ENCODE data around the gene MRPL9.
A peak's percentile ranks its signal among the peaks of the same experiment; 100 is the strongest.

MRPL9 gene

DNA sequence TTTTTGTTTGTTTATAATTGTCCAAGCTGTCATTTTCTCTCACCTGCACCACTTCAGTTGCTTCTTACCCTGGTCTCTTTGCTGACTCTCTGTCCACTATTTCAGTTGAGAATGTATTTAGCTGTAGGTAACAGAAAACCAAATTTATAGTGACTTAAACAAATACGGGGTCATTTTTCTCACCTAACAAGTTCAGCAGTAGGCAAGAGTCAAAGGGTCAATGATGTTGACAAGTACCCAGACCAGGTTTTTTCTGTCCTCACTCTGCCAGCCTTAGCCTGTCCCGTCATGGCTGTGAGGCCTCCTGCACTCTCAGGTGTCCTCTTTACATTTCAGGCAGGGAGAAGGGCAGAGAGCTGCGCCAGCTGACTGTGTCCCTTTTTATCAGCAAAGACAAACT lies 30.2 kb downstream of the MRPL9 start:
- no peak for DNase-seq (ENCODE audit: low spot score)

DNA sequence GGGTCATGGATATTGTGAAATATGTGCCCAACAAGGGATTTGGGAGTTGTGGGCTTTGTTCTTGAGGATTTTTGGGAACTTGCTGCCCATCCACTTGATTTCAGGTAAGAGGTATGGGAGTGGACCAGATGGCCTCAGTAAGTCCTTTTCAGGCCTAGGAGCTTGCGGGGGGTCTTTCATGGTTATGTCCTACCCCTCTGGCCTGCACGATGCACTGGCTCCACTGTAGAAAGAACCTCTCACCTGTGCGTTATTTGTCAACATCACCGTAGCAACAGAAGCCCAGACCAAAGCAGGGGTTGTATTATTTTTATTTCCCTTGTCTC lies 33.4 kb downstream of the MRPL9 start:
- DNase-seq (ENCODE audit: low spot score): no peak

DNA sequence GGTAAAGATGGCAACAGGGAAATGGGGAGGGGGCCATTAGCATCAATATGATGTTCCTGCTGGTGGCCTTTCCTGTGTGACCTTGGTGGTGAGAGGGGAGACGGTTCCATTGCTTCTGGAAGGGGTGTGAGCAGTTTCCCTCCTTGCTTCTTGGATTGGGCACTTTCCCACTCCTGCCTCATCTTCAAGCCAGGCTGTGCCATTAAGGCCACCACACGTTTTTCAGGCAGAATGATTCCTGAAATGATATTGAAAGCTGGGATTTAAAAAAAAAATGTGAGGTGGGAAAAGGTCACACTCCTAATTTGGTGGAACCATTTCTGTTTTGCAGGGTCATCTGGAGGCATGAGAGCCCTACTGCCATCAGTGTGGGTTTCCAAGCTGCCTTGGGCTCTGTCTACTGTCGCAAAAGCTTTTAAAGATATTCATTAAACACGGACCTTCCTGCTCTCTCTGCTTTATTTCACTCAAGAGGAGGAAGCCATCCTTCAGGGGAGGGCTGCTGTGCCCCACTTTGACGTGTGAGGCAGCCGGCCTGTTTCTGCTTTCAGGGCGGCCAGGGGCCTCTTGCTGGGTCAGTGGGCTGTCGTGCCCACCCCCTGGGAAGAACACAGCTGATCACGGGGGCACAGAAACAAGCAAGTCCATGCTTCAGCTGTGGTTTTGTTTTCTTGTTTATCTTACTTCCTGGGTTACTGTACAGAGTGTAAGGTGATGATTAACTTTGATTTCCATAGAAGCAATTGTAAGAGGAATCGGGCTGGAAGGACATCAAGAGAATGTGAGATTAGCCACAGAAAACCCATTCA lies 33.9 kb downstream of the MRPL9 start:
- DNase-seq (ENCODE audit: low spot score): no peak

DNA sequence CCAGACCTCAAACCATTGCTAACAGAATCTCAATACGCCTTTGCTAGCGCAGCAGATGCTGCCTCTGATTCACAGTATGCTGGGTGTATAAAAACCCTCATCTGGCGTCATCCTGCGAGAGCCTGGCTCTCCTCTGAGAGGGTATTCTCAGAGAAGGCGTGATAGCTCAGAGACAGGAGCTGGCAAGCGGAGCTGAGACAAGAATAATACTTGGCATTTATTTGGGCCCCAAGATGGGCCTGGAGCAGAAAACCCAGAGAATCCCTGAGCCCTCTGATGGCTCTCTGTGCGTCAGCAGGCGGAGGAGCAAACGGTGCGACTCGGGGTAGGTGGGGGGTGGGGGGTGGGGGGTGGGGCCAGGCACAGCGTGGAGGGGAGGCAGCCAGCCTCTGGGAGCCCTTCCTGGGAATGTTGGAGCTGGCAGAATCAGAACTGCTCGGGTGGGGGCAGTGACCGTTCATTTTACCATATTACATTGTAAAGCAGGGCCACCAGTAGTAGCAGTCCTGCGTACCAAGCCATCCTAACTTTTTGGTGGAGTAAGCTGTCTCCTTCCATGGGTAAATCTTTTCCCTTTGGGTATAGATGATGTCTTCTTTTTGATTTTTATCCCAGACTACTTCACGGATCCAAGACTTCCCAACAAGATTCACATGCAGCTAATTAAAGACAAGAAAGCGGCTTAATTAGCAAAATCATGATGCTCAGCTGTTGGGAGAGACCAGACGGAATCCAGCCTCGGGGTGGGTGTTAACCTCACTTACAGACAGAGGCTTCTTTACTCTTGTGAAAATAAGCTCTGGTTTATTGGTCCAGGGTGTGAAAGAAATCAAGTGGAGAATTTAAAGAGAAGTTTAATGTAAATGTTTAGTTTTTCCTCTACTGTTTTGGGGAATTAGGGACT lies 34.9 kb downstream of the MRPL9 start:
- DNase-seq (ENCODE audit: low spot score): peak; percentile 57

DNA sequence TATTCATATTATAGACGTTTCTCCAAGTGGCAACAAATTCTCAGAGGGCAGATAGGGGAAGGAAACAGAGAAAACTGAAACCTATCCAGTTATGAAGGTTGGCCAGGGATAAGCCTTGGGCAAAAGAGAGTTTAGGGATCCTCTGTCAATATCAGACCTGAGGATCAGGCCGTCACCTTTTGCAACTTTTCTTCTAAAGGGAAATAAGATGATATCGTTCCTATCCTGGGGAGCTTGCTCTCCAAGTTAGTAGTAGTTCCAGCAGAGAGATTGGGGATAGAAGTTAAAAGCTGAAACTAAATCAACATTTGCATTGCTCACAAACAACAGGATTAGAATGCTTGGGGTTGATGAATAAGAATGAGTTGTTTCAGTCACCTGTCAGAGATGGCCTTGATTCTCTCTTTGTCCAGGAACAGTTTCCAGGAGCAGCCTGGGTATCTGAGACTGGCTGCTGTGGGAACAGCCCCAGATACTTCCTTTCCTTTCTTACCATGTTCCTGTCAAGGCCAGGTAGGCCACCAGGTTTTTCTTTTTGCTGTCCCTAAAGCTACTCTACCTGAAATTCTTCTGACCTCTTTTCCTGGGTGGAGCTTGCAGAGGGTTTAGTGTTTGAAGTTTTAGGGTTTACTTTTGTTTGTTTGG lies 39.4 kb downstream of the MRPL9 start:
- no peak for DNase-seq (ENCODE audit: low spot score)

DNA sequence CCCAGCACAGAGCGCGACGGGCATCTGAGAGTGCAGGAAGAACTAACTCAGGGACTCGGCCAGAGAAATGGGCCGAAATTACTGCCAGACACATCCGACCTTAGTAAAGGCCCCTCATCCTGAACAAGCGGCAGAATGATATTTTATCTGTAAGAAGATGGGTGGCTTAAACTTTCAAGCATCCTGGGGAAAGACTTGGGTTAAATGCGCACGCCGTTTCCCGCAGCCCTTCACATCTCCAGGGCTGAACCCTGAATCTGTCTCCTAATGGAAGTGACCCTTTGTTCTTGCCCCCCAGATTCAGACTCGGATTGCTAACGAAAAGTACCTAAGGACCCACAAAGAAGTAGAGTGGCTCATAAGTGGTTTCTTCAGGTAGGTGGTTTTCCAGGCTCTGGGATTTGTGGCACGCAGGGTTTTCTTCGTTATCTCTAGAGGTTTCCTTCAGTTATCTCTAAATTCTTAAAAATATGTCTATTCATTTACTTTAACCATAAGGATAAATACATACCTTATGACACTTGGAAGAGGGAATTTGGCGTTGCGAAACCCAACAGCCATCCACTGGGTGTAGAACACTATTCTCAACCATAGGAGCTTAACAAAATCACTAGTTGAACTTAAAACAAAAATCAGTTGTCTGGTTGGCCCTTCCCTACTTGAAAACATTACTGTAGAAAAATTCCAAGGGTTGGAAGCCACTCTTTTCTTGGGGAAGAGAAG lies 41.3 kb downstream of the MRPL9 start:
- no peak for DNase-seq (ENCODE audit: low spot score)

DNA sequence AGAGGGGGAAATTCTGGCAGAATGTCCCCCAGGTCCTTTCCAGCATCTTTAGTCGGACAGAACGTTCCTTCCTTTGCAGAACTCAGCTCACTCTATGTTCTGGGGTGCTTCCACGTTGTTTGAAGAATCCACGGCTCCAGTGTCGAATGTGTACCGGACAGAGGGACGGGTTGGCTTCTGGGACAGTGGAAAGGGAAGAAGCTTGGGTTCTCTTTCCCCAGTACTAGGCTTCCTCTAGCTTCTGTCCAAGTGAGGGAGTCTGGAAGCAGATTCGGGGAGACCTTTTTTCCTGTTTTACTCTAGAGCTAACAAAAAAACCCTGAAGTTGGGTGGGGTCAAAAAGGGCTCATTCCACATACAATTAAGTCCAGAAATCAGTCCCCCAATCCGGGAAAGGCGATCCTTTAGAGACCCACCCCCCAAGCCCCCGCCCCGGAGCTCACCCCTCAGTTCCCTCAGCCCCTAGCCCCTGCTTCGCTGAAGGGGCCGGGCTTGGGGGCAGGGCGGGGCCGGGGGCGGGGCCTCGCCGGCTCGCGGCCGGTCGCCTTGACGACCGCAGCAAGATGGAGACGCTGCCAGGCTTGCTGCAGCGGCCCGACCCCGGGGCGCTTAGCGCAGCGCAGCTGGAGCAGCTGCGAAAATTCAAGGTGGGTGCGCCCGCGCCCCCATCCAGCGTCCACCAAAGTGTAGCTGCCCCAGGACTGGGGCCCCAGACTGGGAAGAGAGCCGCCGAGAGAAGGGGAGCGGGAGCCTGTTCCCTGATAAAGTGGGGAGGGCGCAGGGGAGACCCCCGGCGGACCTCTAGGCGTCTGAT lies 42.1 kb downstream of the MRPL9 start, which contains the start of gene RIIAD1:
TSS of gene RIIAD1 (plus strand) at position 549 of the 814 bp plus-strand sequence. CDS start at position 564, 15 bp downstream.
- DNase-seq (ENCODE audit: low spot score): peak; percentile 81

DNA sequence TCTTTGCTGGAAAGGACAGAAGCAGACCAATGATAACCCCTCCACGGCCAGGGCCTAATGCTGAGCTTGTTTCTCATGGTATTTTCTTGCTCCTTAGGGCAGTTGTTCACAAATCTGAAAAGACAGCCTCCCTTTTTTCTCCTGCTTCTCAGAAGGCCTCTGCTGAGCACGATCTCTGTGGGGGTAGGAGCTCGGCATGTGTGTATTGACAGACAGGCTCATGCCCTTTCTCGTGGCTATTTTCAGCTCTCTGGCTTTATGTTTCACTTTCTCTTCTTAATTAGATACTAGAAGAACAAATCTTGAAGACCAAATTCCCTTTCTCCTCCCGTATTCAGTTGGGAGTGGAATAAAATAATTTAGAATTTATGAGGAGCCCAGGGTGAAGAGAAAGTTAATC lies 42.7 kb downstream of the MRPL9 start:
- peak; percentile 25 for DNase-seq (ENCODE audit: low spot score)

DNA sequence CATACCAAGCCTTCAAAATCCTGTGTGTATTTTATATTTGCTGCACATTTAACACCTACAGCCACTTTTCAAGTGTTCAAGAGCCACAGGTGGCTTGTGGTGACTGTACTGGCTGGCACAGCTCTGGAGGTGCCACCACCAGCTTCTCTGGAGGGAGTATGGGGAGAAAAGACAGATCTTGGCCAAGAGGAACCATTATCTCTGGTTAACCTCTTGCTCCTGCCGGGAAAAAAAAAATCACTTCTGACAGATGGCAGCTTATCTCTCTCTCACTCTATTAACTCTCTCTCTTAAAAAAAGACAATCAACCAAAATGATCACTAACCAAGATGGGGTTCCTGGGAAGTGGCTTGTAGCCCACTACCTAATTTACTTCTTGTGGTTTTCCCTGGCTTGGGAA lies 43.2 kb downstream of the MRPL9 start:
- DNase-seq (ENCODE audit: low spot score): no peak

DNA sequence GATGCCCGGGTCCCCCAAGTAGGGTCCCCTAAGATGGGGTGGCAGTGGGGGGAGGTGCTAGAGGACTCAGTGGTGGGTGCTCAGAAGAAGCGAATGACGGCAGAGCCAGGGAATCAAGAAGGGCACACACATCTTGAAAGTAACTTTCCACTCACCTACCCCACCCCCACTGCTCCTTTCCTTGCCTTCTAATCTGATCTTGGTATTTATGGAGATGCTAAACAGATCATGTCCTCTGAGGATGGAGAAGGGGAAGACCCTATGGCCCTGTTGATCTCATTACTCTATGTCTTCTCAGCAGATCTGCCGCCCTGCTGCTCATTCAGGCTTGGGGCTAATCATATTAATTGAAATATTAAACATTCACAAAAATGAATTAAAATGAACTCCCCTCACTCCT lies 44.6 kb downstream of the MRPL9 start:
- DNase-seq (ENCODE audit: low spot score): no peak

DNA sequence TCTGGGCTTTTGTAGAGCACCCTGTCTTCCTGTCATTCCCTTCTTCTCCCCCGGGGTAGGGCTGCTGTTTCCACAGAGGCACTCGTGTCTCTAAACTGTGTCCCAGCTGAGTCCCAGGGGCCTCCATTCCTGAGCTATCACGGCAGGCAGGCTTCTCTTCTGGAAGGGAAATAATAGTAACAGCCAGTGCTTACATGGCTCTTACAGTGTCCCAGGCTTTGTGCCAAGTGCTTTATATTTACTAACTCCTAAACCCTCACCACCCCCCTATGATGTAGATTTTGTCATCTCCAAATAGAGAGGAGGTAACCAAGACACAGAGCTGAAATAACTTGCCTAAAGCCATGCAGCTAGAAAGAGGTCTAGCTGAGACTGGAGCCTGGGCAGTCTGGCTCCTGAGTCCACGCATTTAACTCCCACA lies 45.3 kb downstream of the MRPL9 start:
- no peak for DNase-seq (ENCODE audit: low spot score)

DNA sequence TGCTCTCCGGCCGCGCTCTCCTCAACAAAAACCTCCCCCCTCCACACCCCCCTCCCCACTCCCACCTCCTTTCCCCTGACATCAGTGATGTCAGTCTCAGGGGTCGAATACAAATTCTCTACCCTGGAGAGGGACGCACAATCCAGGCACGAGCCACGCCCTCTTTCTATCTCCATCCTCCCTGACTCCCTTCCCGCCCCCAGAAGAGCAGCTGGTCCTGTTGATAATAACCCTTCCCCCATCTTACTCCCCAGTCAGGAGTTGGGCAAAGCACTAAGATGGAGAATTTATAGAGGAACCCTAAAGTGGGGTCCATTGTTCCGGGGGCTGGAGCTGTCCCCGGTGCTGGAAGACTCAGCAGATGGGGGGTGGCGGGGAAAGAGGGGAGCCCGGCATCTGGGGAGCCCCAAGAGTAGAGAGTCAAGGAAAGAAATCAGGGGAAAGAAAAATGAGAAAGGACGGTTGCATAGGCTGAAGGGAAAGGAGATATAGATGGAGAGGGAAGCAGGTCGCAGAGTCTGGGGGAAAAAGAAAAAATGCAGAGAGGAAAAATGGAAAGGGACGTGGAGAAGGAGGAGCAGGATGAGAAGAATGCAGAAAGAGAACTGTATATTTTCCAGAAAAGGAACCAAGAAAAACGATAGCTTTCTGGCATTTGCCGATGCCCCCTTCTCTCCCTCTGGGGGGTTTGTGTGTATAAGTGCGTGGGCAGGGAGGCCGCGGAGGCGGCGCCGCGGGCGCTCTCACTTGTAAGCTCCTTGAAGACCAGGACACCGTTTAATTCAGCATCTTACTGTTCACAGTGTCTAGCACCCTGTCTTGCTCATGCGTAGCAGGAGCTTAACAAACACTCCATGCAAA lies 46.3 kb downstream of the MRPL9 start, which contains the start of gene CELF3:
TSS of gene CELF3 (minus strand) at position 33 of the 861 bp plus-strand sequence. CDS start 783 bp downstream, outside the sequence.
- no peak for DNase-seq (ENCODE audit: low spot score)

DNA sequence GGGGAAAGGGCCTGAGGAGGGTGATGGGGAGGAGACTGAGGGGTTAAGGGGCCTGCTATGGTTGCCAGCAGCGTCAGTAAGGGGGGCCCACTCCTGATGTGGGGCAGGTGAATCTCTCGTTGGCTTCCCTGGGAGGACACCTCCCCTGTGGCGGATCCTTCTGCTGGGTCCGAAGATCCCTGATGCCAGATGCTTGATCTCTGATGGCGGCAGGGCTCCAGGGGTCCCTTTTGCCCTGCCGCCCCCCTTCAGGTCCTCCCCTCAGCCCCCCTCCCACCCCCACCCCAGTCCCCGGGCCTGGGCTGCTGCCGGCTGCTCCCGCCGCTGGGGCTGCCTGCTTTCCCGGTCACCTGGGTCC lies 46.9 kb downstream of the MRPL9 start:
- no peak for DNase-seq (ENCODE audit: low spot score)

DNA sequence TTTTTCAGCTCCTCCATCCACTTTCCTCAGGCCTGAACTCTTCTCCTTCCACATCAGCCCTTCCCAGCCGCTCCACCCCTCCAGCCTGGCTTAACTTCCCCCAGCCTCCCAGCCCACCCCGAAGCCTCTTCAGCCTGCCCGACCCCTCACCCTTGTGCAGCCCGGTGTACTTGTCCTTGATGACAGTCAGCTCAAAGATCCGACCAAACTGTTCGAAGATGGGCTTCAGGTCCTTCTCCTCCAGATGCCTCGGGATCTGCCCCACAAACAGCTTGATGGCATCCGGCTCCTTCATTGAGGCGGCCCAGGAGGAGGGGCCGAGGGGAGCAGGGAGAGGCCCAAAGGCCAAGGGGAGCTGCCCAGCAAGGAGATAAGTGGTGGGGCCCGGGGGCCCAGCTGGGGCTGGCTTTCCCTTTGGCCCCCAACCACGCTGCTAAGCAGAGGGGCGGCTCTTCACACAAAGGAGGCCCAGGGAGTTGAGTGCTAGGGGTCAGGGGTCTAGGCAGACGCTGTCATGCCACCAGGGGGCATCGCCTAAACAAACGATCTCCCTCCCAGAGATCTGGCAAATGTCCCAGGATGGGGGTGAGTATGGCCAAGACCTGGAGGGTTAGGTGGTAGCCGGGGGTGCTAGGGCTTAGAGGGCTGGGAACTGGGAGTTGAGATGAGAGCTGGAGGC lies 47.4 kb downstream of the MRPL9 start:
- no peak for DNase-seq (ENCODE audit: low spot score)

DNA sequence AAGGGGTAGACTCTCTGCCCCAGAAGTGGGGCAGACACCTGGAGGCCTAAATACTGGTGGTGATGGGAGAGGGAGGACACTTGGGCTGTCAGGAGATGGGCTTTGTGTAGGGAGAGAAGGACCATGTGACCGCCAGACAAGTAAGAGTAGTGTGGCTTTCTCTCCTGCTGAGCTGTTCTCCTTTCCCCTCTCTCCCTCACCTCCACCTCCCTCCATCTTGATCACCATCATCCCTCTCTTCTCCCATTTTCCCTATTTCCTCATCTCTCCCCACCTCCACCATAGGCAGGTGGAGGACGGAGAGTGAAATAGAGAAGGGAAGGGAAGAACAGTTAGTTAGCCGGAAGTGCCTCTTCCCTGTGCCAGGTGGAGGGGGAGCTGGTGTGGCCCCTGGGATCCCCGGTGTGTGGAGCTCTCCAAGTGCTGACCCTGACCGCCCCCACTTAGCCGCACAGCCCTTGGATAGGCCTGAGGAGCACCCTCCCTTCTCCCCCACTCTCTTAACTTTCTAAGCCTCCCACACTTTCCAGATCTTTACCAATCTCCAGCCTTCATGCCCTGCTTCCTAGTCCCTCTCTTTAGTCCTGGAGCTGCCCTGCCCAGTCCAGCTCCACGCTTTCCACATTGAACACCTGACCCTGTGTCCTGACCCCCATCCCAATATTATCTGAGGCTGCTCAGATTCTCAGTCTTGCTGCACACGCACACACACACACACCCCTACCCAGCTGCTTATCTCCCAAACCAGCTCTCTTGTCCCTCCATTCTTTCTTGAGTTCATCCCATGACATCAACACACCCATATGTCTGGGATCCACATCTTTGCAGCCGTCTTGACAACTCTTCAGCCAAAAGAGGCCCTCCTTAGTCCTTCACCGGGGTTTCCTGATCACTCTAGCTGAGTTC lies 48.2 kb downstream of the MRPL9 start:
- no peak for DNase-seq (ENCODE audit: low spot score)

DNA sequence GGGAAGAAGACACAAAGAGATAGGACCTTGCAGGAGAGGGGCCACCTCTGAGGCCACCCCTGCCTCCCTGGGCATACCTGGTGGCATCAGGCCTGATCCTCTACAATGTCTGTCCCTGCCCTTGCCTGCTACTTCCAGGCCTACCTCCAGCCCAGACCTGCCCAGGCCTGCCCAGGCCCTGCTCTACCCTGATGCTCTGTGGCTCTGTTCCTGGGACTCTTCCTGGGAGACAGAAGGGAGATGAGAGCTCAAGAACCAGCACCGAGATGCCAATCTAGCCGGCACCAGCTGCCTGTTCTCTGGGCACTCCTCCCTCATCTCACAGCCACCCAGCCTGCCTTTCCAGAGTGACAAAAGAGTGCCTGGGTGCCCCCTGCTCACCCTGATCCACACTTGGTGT lies 49.4 kb downstream of the MRPL9 start:
- no peak for DNase-seq (ENCODE audit: low spot score)

DNA sequence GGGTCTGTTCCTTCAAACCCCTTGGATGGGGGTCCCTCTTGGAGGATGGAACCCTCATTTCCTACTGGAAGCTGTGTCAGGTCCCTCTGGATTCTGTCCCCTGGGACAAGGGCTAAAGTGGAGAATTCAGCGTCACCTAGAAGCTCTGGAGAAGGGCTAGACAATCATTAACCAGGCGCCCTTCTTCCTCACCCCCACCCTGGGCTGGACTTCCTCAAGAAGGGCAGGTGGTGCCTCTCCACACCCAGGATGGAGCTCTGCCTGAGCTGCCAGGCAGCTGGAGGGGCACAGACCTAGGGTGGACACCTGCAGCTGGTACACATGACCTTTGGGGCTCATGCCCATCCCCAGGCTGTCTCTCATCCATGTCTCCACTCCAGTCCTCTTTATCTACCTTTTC lies 50.3 kb downstream of the MRPL9 start:
- DNase-seq (ENCODE audit: low spot score): no peak

DNA sequence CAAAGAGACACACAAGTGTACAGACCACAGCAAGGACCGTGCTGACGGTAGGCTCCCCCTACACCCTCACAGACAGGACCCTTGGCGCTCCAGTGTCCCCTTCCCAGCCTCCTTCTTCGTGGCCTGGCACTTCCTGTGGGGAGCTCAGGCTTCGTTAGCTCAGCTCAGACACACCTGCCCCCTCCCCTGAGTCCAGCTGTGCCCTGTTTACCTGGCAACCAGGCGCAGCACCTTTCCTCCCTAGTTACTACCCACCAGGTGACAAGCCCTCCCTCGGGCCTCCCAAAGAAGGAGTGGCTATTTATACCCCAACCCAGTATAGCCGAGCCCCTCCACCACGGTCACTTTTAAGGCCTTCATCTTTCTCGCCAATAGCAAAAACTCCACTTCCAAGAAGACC lies 51.3 kb downstream of the MRPL9 start:
- DNase-seq (ENCODE audit: low spot score): no peak

Data from AG08395 (cell line).